Smooth muscle cell (in vitro differentiated cells): Measurements from ENCODE around the gene ALLC. TPM values are rescaled to one million over a fixed set of nuclear protein-coding genes. Genes with fewer than 3 reads are reported as not detected.

Source experiments
- DNase-seq: peaks from one replicate; lab custom pipeline; 2025; ENCODE audit not compliant: unreplicated experiment; lab: John Stamatoyannopoulos, UW
- H2AFZ ChIP-seq: fragments of 200-600 bp; sonication (generic); 2 replicates; pipeline ENCODE4 v1.6.0; 2016; ENCODE audit warnings: antibody characterized with exemption, low read depth, mild to moderate bottlenecking
- H3F3A ChIP-seq: fragments of 200-600 bp; sonication (generic); 2 replicates; pipeline ENCODE4 v1.6.0; 2017; ENCODE audit warnings: antibody characterized with exemption, low read depth
- H3K27ac ChIP-seq: fragments of 200-600 bp; sonication (generic); 2 replicates; pipeline ENCODE4 v1.5.1; 2016; ENCODE audit warnings: low read depth, mild to moderate bottlenecking
- H3K27me3 ChIP-seq: fragments of 200-600 bp; sonication (generic); 2 replicates; pipeline ENCODE4 v1.6.1; 2016; ENCODE audit warnings: low read depth, mild to moderate bottlenecking
- H3K36me3 ChIP-seq: fragments of 200-600 bp; sonication (generic); 2 replicates; pipeline ENCODE4 v1.5.1; 2016; ENCODE audit warnings: low read depth
- H3K4me1 ChIP-seq: fragments of 200-600 bp; sonication (generic); 2 replicates; pipeline ENCODE4 v1.5.1; 2016; ENCODE audit warnings: low read depth
- H3K4me2 ChIP-seq: fragments of 200-600 bp; sonication (generic); 2 replicates; pipeline ENCODE4 v1.6.0; 2016; ENCODE audit warnings: mild to moderate bottlenecking
- H3K4me3 ChIP-seq: fragments of 200-600 bp; sonication (generic); 2 replicates; pipeline ENCODE4 v1.5.1; 2016; ENCODE audit warnings: mild to moderate bottlenecking
- H3K79me2 ChIP-seq: fragments of 200-600 bp; sonication (generic); 2 replicates; pipeline ENCODE4 v1.6.0; 2016; ENCODE audit warnings: low read depth, mild to moderate bottlenecking
- H3K9ac ChIP-seq: fragments of 200-600 bp; sonication (generic); 2 replicates; pipeline ENCODE4 v1.6.0; 2016; ENCODE audit warnings: low read depth
- H3K9me3 ChIP-seq: fragments of 200-600 bp; sonication (generic); replicated peaks from 2 replicates; pipeline ENCODE4 v1.5.1; 2016; ENCODE audit warnings: low read depth
- H4K20me1 ChIP-seq: fragments of 200-600 bp; sonication (generic); 2 replicates; pipeline ENCODE4 v1.6.0; 2016; ENCODE audit warnings: low read depth
- WGBS: methylation state at CpG from one replicate; pipeline ENCODE4 v1.1.7; 2016; ENCODE audit warnings: low lambda C conversion rate; 5-methylcytosine and 5-hydroxymethylcytosine counted together
- polyA plus RNA-seq: library from polyadenylated mRNA; unstranded; fragments of >200 nt; fragmentation: Nextera tagmentation; extraction: Ambion mirVana; gene quantifications from 2 replicates; pipeline ENCODE4 v1.2.1, GENCODE V29; 2016
- small RNA-seq: library from RNA; depleted of rRNA; stranded (forward); fragments of <200 nt; gene quantifications from one replicate; pipeline ENCODE3, GENCODE V24; 2014
- total RNA-seq: library from RNA; depleted of rRNA; stranded (reverse); fragments of >200 nt; gene quantifications from 2 replicates; pipeline ENCODE4 v1.2.3, GENCODE V29; 2014
- TF ChIP-seq, protein P1 (sequence below): fragments of 200-600 bp; sonication (generic); IDR thresholded peaks from 2 replicates; pipeline ENCODE4 v1.5.1; 2017; ENCODE audit warnings: borderline replicate concordance, mild to moderate bottlenecking, antibody characterized with exemption; ENCODE audit not compliant: insufficient read depth, poor library complexity, severe bottlenecking

Gene ALLC
- total and polyA plus RNA-seq, 2 experiments from 2014 or later: not detected

DNA sequence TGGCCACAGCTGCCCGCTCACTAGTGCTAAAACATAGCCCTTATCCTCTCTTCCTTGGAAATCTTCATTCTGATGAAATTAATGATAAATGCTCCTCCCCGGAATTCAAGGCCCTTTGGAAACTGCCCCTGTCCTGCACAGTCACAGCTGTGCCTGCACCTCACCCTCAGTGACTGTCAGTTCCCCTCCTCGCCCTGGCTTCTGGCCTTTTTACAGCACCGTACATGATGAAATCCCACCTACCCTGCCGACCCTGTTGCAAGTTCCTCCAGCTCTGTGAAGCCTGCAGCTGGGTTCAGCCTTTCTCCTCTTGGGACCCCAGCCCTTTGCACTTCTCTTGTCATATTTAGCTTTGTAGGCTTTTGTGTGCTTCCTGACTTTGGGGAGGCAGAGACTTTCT, 93.8 kb downstream of the ALLC start:
- TF ChIP-seq, protein P1, sequence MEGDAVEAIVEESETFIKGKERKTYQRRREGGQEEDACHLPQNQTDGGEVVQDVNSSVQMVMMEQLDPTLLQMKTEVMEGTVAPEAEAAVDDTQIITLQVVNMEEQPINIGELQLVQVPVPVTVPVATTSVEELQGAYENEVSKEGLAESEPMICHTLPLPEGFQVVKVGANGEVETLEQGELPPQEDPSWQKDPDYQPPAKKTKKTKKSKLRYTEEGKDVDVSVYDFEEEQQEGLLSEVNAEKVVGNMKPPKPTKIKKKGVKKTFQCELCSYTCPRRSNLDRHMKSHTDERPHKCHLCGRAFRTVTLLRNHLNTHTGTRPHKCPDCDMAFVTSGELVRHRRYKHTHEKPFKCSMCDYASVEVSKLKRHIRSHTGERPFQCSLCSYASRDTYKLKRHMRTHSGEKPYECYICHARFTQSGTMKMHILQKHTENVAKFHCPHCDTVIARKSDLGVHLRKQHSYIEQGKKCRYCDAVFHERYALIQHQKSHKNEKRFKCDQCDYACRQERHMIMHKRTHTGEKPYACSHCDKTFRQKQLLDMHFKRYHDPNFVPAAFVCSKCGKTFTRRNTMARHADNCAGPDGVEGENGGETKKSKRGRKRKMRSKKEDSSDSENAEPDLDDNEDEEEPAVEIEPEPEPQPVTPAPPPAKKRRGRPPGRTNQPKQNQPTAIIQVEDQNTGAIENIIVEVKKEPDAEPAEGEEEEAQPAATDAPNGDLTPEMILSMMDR: no peak
- H3K27me3 ChIP-seq: peaks cover 7% of the 10 kb centered on the region

More for the DNA sequence above, 93.8 kb downstream of the ALLC start:
- Histone ChIP-seq H3F3A (no peaks in the 10 kb centered on the region), H2AFZ (no peak overlapping the region), H3K9me3 (no peaks in the 10 kb centered on the region), H3K9ac (no peak overlapping the region), H4K20me1 (no peaks in the 10 kb centered on the region), H3K4me1 (no peaks in the 10 kb centered on the region), H3K79me2 (no peaks in the 10 kb centered on the region), H3K4me2 (no peak overlapping the region), H3K4me3 (no peak overlapping the region), H3K27ac (no peak overlapping the region), H3K36me3 (no peaks in the 10 kb centered on the region)
- no peak for DNase-seq
- 72% methylated on average over 5 of the region's 5 CpGs for WGBS

Small RNA genes within 50 kb of the gene (small RNA-seq; reads per million reads assigned to genes)
- gene TMSB4XP2: 0.87 reads per million, percentile 27 among the genes with 10 or more reads in this experiment

Other genes starting within 250 kb of the ALLC start
- 19.0 and 27.3 TPM in 2 replicates for gene ADI1, start 138.7 kb upstream of the ALLC start, total RNA-seq
- gene ADI1, start 138.7 kb upstream of the ALLC start, polyA plus RNA-seq: 30.9 and 35.0 TPM in 2 replicates
- 18.3 and 22.0 TPM in 2 replicates for gene RNASEH1, start 99.9 kb upstream of the ALLC start, total RNA-seq
- gene RNASEH1, start 99.9 kb upstream of the ALLC start, polyA plus RNA-seq: 32.7 and 39.2 TPM in 2 replicates
- 2,961 and 3,073 TPM in 2 replicates for gene RPS7, start 82.9 kb upstream of the ALLC start, total RNA-seq
- gene RPS7, start 82.9 kb upstream of the ALLC start, polyA plus RNA-seq: 458 and 471 TPM in 2 replicates
- gene COLEC11, start 63.1 kb upstream of the ALLC start, total RNA-seq: 18.1 and 24.9 TPM in 2 replicates
- 24.0 and 30.8 TPM in 2 replicates for gene COLEC11, start 63.1 kb upstream of the ALLC start, polyA plus RNA-seq
- not detected in 2 replicates for gene DCDC2C, start 45.4 kb downstream of the ALLC start, total RNA-seq
- not detected in 2 replicates for gene DCDC2C, start 45.4 kb downstream of the ALLC start, polyA plus RNA-seq